OCI-LY7 (cell line): Measurements from ENCODE around the gene CHKA. TPM values are rescaled to one million over a fixed set of nuclear protein-coding genes. Genes with fewer than 3 reads are reported as not detected.

Experiments used
- BruUV-seq: library from RNA; stranded (reverse); fragments of 400-500 nt; replicated peaks from 2 replicates; lab custom pipeline; 2021; lab: Mats Ljungman, UMichigan
- CTCF ChIA-PET: fragments of 300-600 bp; sonication (Branson Sonifier 250); formaldehyde crosslinking; loops from one replicate; lab custom pipeline; 2022; ENCODE audit warnings: antibody characterized with exemption; ENCODE audit not compliant: unreplicated experiment; lab: Charles Lee
- POLR2A ChIA-PET: fragments of 300-600 bp; sonication (Branson Sonifier 250); formaldehyde crosslinking; loops from one replicate; lab custom pipeline; 2022; ENCODE audit warnings: antibody characterized with exemption; lab: Charles Lee
- DNase-seq: peaks from one replicate; pipeline ENCODE4 v3.0.0-alpha.2; 2015; ENCODE audit warnings: low spot score
- H2AFZ ChIP-seq: fragments of 200-600 bp; sonication (generic), shearing (Covaris generic); 2 replicates; pipeline ENCODE4 v1.6.1; 2014; ENCODE audit warnings: mild to moderate bottlenecking, antibody characterized with exemption, low read length, moderate library complexity
- H3K27ac ChIP-seq: fragments of 200-600 bp; sonication (generic); 2 replicates; pipeline ENCODE4 v1.5.1; 2014; ENCODE audit warnings: mixed run types, low read depth, mild to moderate bottlenecking, moderate library complexity, low read length, inconsistent platforms; ENCODE audit not compliant: poor library complexity, severe bottlenecking
- H3K36me3 ChIP-seq: fragments of 200-600 bp; sonication (generic); 2 replicates; pipeline ENCODE4 v1.6.1; 2014; ENCODE audit warnings: mild to moderate bottlenecking, antibody characterized with exemption, low read length, moderate library complexity, mixed read lengths; ENCODE audit not compliant: insufficient read depth
- H3K4me1 ChIP-seq: fragments of 200-600 bp; sonication (generic); 2 replicates; pipeline ENCODE4 v1.5.1; 2014; ENCODE audit warnings: mild to moderate bottlenecking, low read length; ENCODE audit not compliant: insufficient read depth, poor library complexity, severe bottlenecking
- H3K4me2 ChIP-seq: fragments of 200-600 bp; sonication (generic); 2 replicates; pipeline ENCODE4 v1.6.1; 2014; ENCODE audit warnings: mild to moderate bottlenecking, low read length
- H3K4me3 ChIP-seq: fragments of 200-600 bp; sonication (generic); 2 replicates; pipeline ENCODE4 v1.5.1; 2014; ENCODE audit warnings: mild to moderate bottlenecking, low read depth, low read length; ENCODE audit not compliant: poor library complexity, severe bottlenecking
- H3K79me2 ChIP-seq: fragments of 200-600 bp; sonication (generic); 2 replicates; pipeline ENCODE4 v1.6.1; 2016; ENCODE audit warnings: low read depth, mild to moderate bottlenecking, low read length, moderate library complexity, mixed read lengths; ENCODE audit not compliant: insufficient read depth
- H3K9me2 ChIP-seq: fragments of 200-600 bp; sonication (generic); 2 replicates; pipeline ENCODE4 v1.6.1; 2016; ENCODE audit warnings: mild to moderate bottlenecking, low read length, mixed read lengths; ENCODE audit not compliant: insufficient read depth
- H3K9me3 ChIP-seq: fragments of 200-600 bp; sonication (generic); 2 replicates; pipeline ENCODE4 v1.6.1; 2014; ENCODE audit warnings: mild to moderate bottlenecking, mixed run types, low read length, mixed read lengths
- H4K20me1 ChIP-seq: fragments of 200-600 bp; sonication (generic); 2 replicates; pipeline ENCODE4 v1.6.1; 2014; ENCODE audit warnings: mild to moderate bottlenecking, antibody characterized with exemption, low read length, moderate library complexity, mixed read lengths; ENCODE audit not compliant: insufficient read depth
- CTCF ChIP-seq: fragments of 200-600 bp; sonication (generic); conservative IDR thresholded peaks from 2 replicates; pipeline ENCODE4 v1.5.1; 2014; ENCODE audit warnings: mild to moderate bottlenecking, antibody characterized with exemption, low read length, moderate library complexity, mixed read lengths
- EZH2phosphoT487 ChIP-seq: fragments of 200-600 bp; sonication (generic); IDR thresholded peaks from 2 replicates; pipeline ENCODE4 v1.6.1; 2018; ENCODE audit warnings: low read depth, borderline replicate concordance, mild to moderate bottlenecking, mixed run types, antibody characterized with exemption, low read length, moderate library complexity, mixed read lengths
- intact Hi-C: fragments of 100-400 bp; cut with micrococcal nuclease; formaldehyde crosslinking; loops from one replicate; pipeline ENCODE4 v1.10.0; 2022; ENCODE audit not compliant: unreplicated experiment
- total RNA-seq, 2 experiments: library from RNA; depleted of rRNA in 1 of 2; stranded (reverse); fragments of >200 nt in 1 of 2; shearing (Covaris generic) in 1 of 2; gene quantifications; 2 replicates each; pipeline ENCODE4 v1.2.3, GENCODE V29; 2014 to 2022

Gene CHKA
- total RNA-seq, 2 experiments from 2014 or later = 36.1 to 47.2 TPM

- H3K9me3 ChIP-seq = no peaks in the 10 kb centered on the region
- TF ChIP-seq EZH2phosphoT487 = no peak
Observed at GRCh38 chr11:68141246-68142027, 20.2 kb upstream of the CHKA start.

DNA sequence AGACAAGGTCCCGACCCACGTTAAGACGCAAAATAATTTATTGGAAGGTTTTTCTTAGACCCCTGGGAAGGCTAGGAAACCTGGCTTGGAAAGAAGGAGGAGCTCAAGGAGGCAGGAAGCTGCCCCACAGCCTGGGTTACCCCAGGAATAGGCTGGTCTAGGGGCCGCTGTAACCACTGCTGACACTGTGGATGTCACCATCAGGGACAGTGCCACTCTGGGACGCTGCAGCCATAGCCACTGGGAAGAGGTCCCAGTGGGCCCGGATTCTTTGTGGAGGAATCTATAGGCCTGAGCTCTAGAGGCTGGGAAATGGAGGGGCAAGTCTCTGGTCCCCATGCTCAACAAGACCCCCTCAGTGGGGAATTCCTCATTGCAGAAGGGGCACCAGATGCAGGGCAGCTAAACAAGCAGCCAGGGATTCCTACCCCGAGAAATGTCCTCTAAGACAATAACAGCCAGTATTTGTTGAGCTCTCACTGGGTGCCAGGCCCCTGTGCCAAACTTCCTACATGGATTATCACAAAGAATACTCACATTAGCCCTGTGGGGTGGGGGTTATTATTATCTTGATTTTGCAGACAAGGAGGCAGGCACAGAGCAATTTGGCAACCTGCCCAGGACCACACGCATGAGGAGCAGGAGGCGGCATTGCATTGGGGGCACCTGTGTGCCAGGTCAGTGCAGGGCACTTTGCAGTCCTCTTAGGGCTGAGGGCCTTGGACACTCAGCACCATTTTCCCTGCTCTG lies 19.5 kb upstream of the CHKA start:
- no peak overlapping the region for H3K27ac ChIP-seq
- H3K36me3 ChIP-seq = no peaks in the 10 kb centered on the region
- POLR2A ChIA-PET = interaction anchor here (0.7 kb wide), 1 partner anchor 170 kb away, joined by 3 read pairs; no protein-coding TSS in a partner anchor
- peaks cover 7% of the 10 kb centered on the region for H3K4me1 ChIP-seq
- H3K4me3 ChIP-seq = no peak overlapping the region
- TF ChIP-seq CTCF = no peak
- no peak for TF ChIP-seq EZH2phosphoT487
- no peak for DNase-seq
- H2AFZ ChIP-seq = no peak overlapping the region
- no peak overlapping the region for H3K4me2 ChIP-seq
- CTCF ChIA-PET = no interaction called here
- BruUV-seq = no TSS peak
- intact Hi-C loops = no loop called here
- no peaks in the 10 kb centered on the region for H3K9me3 ChIP-seq
- no peaks in the 10 kb centered on the region for H4K20me1 ChIP-seq
- H3K9me2 ChIP-seq = no peaks in the 10 kb centered on the region
- H3K79me2 ChIP-seq = no peaks in the 10 kb centered on the region

More at GRCh38 chr11:68141246-68142027, 20.2 kb upstream of the CHKA start:
- ChIA-PET POLR2A (interaction anchor here (0.6 kb wide), 1 partner anchor 61 kb away, joined by 3 read pairs; no protein-coding TSS in a partner anchor), CTCF (no interaction called here)
- Histone ChIP-seq H3K4me3 (no peak overlapping the region), H3K4me2 (no peak overlapping the region), H3K79me2 (no peaks in the 10 kb centered on the region), H4K20me1 (no peaks in the 10 kb centered on the region), H2AFZ (no peak overlapping the region), H3K27ac (no peak overlapping the region), H3K9me2 (no peaks in the 10 kb centered on the region), H3K36me3 (no peaks in the 10 kb centered on the region), H3K4me1 (peaks cover 7% of the 10 kb centered on the region)
- no TSS peak for BruUV-seq
- intact Hi-C loops = no loop called here
- DNase-seq = no peak

GRCh38 chr11:68138237-68138636 lies 17.0 kb upstream of the CHKA start:
- Histone ChIP-seq H3K79me2 (no peaks in the 10 kb centered on the region), H2AFZ (no peak overlapping the region), H4K20me1 (no peaks in the 10 kb centered on the region), H3K27ac (no peak overlapping the region), H3K4me2 (no peak overlapping the region), H3K9me3 (peaks cover 12% of the 10 kb centered on the region; the same call in 1 of the 2 replicates), H3K9me2 (no peaks in the 10 kb centered on the region), H3K4me1 (peaks cover 7% of the 10 kb centered on the region), H3K4me3 (no peak overlapping the region), H3K36me3 (no peaks in the 10 kb centered on the region)
- CTCF ChIA-PET = no interaction called here
- intact Hi-C loops = no loop called here
- BruUV-seq = no TSS peak
- no peak for DNase-seq
- POLR2A ChIA-PET = no interaction called here
- no peak for TF ChIP-seq EZH2phosphoT487
- TF ChIP-seq CTCF = no peak
